GM18526 (cell line): ENCODE results near the gene VPS13D.

Source experiments
- POLR2A ChIP-seq: IDR thresholded peaks from 3 replicates; pipeline ENCODE4 v1.6.1; 2011; ENCODE audit not compliant: insufficient read length; ENCODE audit errors: extremely low read depth

The VPS13D gene

GRCh38 chr1:12519693-12520364 lies 290.0 kb downstream of the VPS13D start:
- TF ChIP-seq POLR2A, result no peak

- TF ChIP-seq POLR2A, result no peak
These were observed 291.3 kb downstream of the VPS13D start for GRCh38 chr1:12521096-12521495.

GRCh38 chr1:12524266-12524665 lies 294.4 kb downstream of the VPS13D start:
- no peak for TF ChIP-seq POLR2A

GRCh38 chr1:12525311-12526181 lies 295.7 kb downstream of the VPS13D start:
- no peak for TF ChIP-seq POLR2A

- TF ChIP-seq POLR2A, result no peak
These were observed 297.7 kb downstream of the VPS13D start for GRCh38 chr1:12527564-12527963.

- no peak for TF ChIP-seq POLR2A
These were observed 298.4 kb downstream of the VPS13D start for GRCh38 chr1:12528021-12528852.

GRCh38 chr1:12529640-12530174 lies 299.9 kb downstream of the VPS13D start:
- TF ChIP-seq POLR2A, result no peak

- no peak for TF ChIP-seq POLR2A
These were observed 300.8 kb downstream of the VPS13D start for GRCh38 chr1:12530462-12531178.

- TF ChIP-seq POLR2A, result no peak
These were observed 301.3 kb downstream of the VPS13D start for GRCh38 chr1:12531179-12531499.

GRCh38 chr1:12532405-12533315 lies 302.8 kb downstream of the VPS13D start:
- no peak for TF ChIP-seq POLR2A

- no peak for TF ChIP-seq POLR2A
These were observed 306.3 kb downstream of the VPS13D start for GRCh38 chr1:12536023-12536639.

GRCh38 chr1:12537294-12537693 lies 307.5 kb downstream of the VPS13D start:
- no peak for TF ChIP-seq POLR2A

GRCh38 chr1:12537906-12538461 lies 308.2 kb downstream of the VPS13D start:
- TF ChIP-seq POLR2A, result no peak
